Aorta (tissue), 5 donors: Measurements from ENCODE around the gene RCN1. TPM values are rescaled to one million over a fixed set of nuclear protein-coding genes. Genes with fewer than 3 reads are reported as not detected.
A peak's percentile ranks its signal among the peaks of the same experiment; 100 is the strongest.

Experiments used
- ATAC-seq: fragments of 200-7000 bp; cut with Tn5 transposase; one replicate; pipeline ENCODE4 v1.9.1; 2022; ENCODE audit warnings: moderate library complexity; ENCODE audit not compliant: low FRiP score
- DNase-seq, 2 donors: peaks; one replicate each; pipeline ENCODE4 v3.0.0-alpha.2; 2020
- H3K27ac ChIP-seq, 2 donors: one replicate each; pipeline ENCODE4 v1.5.1; 2013; ENCODE audit warnings: low read length in 2 of 2, mild to moderate bottlenecking in 2 of 2, moderate library complexity in 2 of 2, control low read depth in 1 of 2, inconsistent platforms in 1 of 2, low read depth in 1 of 2
- H3K27me3 ChIP-seq, 2 donors: one replicate each; pipeline ENCODE4 v1.6.1; 2013; ENCODE audit warnings: control low read depth in 1 of 2, low read length in 1 of 2, mild to moderate bottlenecking in 1 of 2, moderate library complexity in 1 of 2; ENCODE audit not compliant: insufficient read depth in 2 of 2, control insufficient read depth in 1 of 2
- H3K36me3 ChIP-seq, 2 donors: one replicate each; pipeline ENCODE4 v1.6.1; 2013; ENCODE audit warnings: control low read depth in 1 of 2, low read length in 1 of 2, mild to moderate bottlenecking in 1 of 2; ENCODE audit not compliant: insufficient read depth in 2 of 2, control insufficient read depth in 1 of 2
- H3K4me1 ChIP-seq, 2 donors: one replicate each; pipeline ENCODE4 v1.6.1; 2013; ENCODE audit warnings: low read length in 2 of 2, control low read depth in 1 of 2, mild to moderate bottlenecking in 1 of 2, moderate library complexity in 1 of 2; ENCODE audit not compliant: insufficient read depth in 2 of 2, control insufficient read depth in 1 of 2
- H3K4me3 ChIP-seq, 2 donors: one replicate each; pipeline ENCODE4 v1.5.1; 2013; ENCODE audit warnings: low read length in 2 of 2, control low read depth in 1 of 2, mild to moderate bottlenecking in 1 of 2
- H3K9me3 ChIP-seq: one replicate; pipeline ENCODE4 v1.6.1; 2013; ENCODE audit warnings: mild to moderate bottlenecking, low read length; ENCODE audit not compliant: control insufficient read depth
- WGBS, 2 donors: extraction: QIAGEN DNeasy Blood & Tissue Kit; methylation state at CpG; one replicate each; pipeline ENCODE4 v1.1.7; 2013; 5-methylcytosine and 5-hydroxymethylcytosine counted together
- intact Hi-C, 2 donors: fragments of 100-400 bp; cut with DNase I; formaldehyde crosslinking; loops; one replicate each; pipeline versions ENCODE4 v1.14.2 to v1.15.0; 2022
- long read RNA-seq, 2 donors: library from polyadenylated mRNA; unstranded; transcript quantifications; one replicate each; pipeline ENCODE4 v2.0.0, GENCODE V29; 2020 to 2021
- polyA plus RNA-seq, 2 donors: library from polyadenylated mRNA; stranded (reverse); fragments of 200-250 nt; gene quantifications; one replicate each; pipeline ENCODE4 v1.2.3, GENCODE V29; 2013
- total RNA-seq, 2 donors: library from RNA; stranded (reverse); fragmentation: NEBNext Ultra II Directional; extraction: Animal tissue kit (Norgen Biotek cat#: 25700); gene quantifications; one replicate each; pipeline ENCODE4 v1.2.1, GENCODE V29; 2021
- donor health status: healthy with polysubstance abuse.
- donor health status: Bipolar disorder and iron deficiency.
- donor health status: DM: no; HTN: no; CAD: no.
- donor health status: DM: no; HTN: no; CAD: no.
- donor health status: DM: yes; HTN: yes; CAD: no.

RCN1 gene
- total RNA-seq (100 to 1,000 TPM in 1 of 2 donors, 10 to 100 TPM in 1; 78.9 to 105 TPM), polyA plus RNA-seq (100 to 1,000 TPM in 1 of 2 donors, 10 to 100 TPM in 1; 55.8 to 125 TPM)
- long read RNA-seq, donor 1, transcript RCN1-201 (6 exons, 2,572 nt), result major isoform, 402 of 418 reads
- long read RNA-seq, donor 1, transcript RCN1-207 (5 exons, 2,416 nt), result minor isoform, 7 of 418 reads
- long read RNA-seq, donor 1, partial matches to known transcripts, result 4 of 418 reads
- long read RNA-seq, donor 1, other reads (novel, unspliced or antisense), result 4 of 418 reads
- long read RNA-seq, donor 2, transcript RCN1-201 (6 exons, 2,572 nt), result major isoform, 71 of 76 reads
- long read RNA-seq, donor 2, partial matches to known transcripts, result 0 of 76 reads
- long read RNA-seq, donor 2, other reads (novel, unspliced or antisense), result 2 of 76 reads

DNA sequence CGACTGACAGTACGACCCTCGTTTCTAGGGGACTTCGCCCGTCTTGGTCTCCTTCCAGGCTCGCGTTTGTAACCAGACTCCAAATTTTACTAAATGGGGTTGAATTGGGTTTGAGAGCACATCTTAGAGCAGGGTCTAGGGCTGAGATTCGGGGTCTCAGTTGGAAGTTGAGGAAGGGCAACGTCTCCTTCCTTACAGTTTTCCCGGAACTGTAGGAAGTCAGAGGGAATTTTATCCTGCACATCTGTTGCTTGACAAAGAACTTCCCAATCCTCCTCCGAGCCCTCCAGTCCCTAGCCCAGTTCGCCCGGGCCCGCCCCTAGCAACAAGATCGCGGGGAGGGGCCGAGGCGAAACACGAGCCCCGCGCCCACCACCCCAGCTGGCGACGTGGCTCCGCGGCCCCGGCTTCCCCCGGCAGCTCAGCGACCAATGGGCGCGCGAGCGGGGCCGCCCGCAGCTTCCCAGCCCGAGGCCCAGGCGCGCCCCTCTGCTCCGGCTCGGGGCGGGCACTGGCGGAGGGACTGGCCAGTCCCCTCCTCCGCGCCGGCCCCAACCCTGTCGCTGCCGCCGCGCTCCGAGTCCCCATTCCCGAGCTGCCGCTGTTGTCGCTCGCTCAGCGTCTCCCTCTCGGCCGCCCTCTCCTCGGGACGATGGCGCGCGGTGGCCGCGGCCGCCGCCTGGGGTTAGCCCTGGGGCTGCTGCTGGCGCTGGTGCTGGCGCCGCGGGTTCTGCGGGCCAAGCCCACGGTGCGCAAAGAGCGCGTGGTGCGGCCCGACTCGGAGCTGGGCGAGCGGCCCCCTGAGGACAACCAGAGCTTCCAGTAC, at the start of gene RCN1:
Gene RCN1 (plus strand): TSS at position 530 of the 826 bp plus-strand sequence. CDS start 123 bp downstream, at position 653.
- Histone ChIP-seq H3K4me3 (peak within 1 kb of the TSS; percentile 64 to 82), H3K4me1 (peaks cover 0 to 5% of the 10 kb centered on the region in 2 donors), H3K36me3 (no peaks in the 10 kb centered on the region), H3K27me3 (no peaks in the 10 kb centered on the region), H3K9me3 (peaks cover 1% of the 10 kb centered on the region), H3K27ac (peak within 1 kb of the TSS in 1 of 2 donors; percentile 69)
- peak; percentile 80 to 88 for DNase-seq
- 4 to 6% methylated on average over 45 to 79 of the region's 79 CpGs for WGBS, 2 donors
- ATAC-seq, result peak; percentile 86
- intact Hi-C loops, result no loop called here

DNA sequence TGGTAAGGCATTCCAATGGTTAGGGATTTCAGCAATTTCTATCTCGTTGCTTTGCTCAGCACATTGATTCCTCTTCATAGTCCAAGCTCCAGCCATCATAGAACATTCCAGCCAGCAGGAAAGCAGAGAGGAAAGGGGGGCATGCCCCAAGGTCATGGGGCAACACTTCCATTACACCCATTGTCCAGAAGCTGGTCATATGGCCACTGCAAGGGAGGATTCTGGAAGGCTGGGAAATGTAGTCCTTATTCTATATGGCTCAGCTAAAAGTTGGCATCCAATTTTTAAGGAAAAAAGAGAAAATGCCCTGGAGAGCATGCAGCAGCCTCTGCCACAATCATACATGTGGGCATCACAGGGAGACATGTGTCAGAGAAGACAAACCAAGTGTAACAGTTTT, 47.1 kb upstream of the RCN1 start:
- Histone ChIP-seq H3K27me3 (peaks cover 0 to 3% of the 10 kb centered on the region in 2 donors), H3K36me3 (no peaks in the 10 kb centered on the region), H3K4me1 (no peaks in the 10 kb centered on the region), H3K27ac (no peak overlapping the region), H3K9me3 (no peaks in the 10 kb centered on the region), H3K4me3 (no peak overlapping the region)
- no peak for DNase-seq
- 79 to 81% methylated on average over 1 of the region's 1 CpG for WGBS, 2 donors
- intact Hi-C loops, result no loop called here
- ATAC-seq, result no peak

DNA sequence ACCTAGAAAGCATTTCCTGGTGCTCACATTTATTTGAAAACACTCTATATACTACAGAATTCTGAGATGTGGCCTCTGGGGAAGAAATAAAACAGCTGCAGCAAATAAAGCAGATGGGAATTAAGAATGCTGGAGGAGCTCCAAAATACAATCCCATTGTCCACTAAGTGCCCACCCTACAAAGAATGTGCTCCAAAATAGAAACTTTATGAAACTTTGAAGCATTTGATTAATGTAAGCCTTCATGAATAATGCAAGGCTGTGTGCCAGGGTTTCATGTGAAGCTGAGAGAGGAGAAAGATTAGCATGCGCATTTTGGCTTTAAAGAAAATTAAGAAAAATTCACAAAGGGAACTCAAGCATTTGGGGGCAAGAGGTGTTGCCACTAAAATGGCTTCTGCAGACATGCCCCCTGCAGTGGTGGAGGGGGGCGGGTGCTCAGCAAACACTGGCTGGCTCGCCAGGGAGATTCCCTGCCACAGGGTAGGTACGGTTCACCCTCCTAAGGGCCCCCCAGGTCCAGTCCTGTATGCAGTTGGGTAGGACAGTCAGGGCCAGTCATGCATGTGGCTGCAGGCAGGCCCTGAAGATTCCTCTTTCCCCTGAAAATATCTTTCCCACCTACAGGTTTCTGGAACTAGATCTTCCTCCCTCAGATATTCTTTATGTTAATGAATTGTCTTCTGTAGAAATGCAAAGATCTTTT, 46.6 kb upstream of the RCN1 start:
- Histone ChIP-seq H3K27me3 (peaks cover 0 to 2% of the 10 kb centered on the region in 2 donors), H3K4me1 (no peaks in the 10 kb centered on the region), H3K4me3 (no peak overlapping the region), H3K27ac (no peak overlapping the region), H3K9me3 (no peaks in the 10 kb centered on the region), H3K36me3 (no peaks in the 10 kb centered on the region)
- intact Hi-C loops, result no loop called here
- ATAC-seq, result no peak
- 34 to 46% methylated on average over 4 of the region's 4 CpGs for WGBS, 2 donors
- no peak for DNase-seq

DNA sequence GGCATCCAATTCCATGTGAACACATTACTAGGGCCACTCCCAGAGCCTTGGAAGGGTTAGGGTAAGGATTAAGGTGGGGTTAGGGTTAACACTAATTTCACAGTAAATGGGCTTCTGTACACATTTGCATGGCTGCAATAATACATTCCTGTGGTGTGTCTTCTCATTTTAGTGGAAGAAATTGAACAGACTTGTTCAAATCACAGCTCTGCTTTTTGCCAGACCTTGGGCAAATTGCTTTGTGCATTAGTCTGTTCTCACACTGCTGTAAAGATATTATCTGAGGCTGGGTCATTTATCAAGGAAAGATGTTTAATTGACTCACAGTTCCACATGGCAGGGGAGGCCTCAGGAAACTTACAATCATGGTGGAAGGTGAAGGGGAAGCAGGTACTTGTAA, 45.4 kb upstream of the RCN1 start:
- no peaks in the 10 kb centered on the region for H3K4me1 ChIP-seq
- H3K27me3 ChIP-seq, result peaks cover 0 to 2% of the 10 kb centered on the region in 2 donors
- DNase-seq (no peak), ATAC-seq (no peak)
- H3K4me3 ChIP-seq, result no peak overlapping the region
- intact Hi-C loops, result no loop called here
- no peaks in the 10 kb centered on the region for H3K36me3 ChIP-seq
- H3K9me3 ChIP-seq, result no peaks in the 10 kb centered on the region
- no peak overlapping the region for H3K27ac ChIP-seq

DNA sequence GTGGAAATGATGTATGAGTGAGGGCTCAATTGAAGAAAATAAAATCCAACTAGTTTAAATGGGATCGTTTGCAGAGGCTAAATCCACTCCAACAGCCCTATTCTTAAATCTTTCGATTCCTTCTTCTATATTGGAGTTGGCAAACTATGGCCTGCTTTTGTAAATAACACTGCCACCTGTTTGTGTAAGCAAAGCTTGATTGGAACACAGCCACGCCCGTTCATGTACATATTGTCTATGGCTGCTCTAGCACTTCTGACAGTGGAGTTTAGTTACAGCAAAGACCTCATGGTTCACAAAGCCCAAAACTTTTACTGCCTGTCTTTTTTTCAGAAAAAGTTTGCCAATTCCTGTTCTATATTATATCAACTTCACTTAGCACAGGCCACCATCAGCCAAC, 40.6 kb upstream of the RCN1 start:
- intact Hi-C loops, result loop anchor here in 1 of 2 donors (1.0 kb wide), 1 partner anchor 126 kb away; no protein-coding TSS in a partner anchor

DNA sequence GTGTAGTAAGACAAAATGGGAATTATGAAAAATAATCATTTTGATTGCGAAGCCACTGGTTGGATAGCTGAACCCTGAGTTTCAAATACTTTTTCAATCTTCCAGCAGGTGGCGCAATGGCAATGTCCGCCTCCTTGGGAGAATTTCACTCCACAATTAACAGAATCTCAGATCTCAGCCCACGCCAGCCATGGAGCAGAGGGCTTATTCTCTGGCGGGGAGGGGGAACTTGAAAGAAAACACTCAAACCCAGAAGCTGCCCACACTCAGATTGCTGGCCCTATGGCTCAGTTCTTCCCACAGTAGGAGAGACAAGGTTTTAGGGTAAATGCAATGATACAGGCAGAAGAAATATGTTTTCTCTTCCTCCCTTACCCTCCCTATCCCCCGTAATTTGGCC, 38.7 kb upstream of the RCN1 start:
- ATAC-seq (no peak), DNase-seq (peak; percentile 54 to 76)
- intact Hi-C loops, result loop anchor here in 1 of 2 donors (1.0 kb wide), 1 partner anchor 121 kb away; no protein-coding TSS in a partner anchor
- Histone ChIP-seq H3K9me3 (no peaks in the 10 kb centered on the region), H3K27ac (no peak overlapping the region), H3K4me1 (no peaks in the 10 kb centered on the region), H3K27me3 (no peaks in the 10 kb centered on the region), H3K4me3 (no peak overlapping the region), H3K36me3 (no peaks in the 10 kb centered on the region)
- 18 to 22% methylated on average over 6 of the region's 6 CpGs for WGBS, 2 donors

More for the DNA sequence above, 40.6 kb upstream of the RCN1 start:
- WGBS, 2 donors, result 72 to 79% methylated on average over 4 of the region's 4 CpGs
- no peak for DNase-seq
- H3K4me1 ChIP-seq, result no peaks in the 10 kb centered on the region
- H3K36me3 ChIP-seq, result no peaks in the 10 kb centered on the region
- H3K4me3 ChIP-seq, result no peak overlapping the region
- no peaks in the 10 kb centered on the region for H3K9me3 ChIP-seq
- H3K27me3 ChIP-seq, result no peaks in the 10 kb centered on the region
- no peak for ATAC-seq
- H3K27ac ChIP-seq, result no peak overlapping the region

DNA sequence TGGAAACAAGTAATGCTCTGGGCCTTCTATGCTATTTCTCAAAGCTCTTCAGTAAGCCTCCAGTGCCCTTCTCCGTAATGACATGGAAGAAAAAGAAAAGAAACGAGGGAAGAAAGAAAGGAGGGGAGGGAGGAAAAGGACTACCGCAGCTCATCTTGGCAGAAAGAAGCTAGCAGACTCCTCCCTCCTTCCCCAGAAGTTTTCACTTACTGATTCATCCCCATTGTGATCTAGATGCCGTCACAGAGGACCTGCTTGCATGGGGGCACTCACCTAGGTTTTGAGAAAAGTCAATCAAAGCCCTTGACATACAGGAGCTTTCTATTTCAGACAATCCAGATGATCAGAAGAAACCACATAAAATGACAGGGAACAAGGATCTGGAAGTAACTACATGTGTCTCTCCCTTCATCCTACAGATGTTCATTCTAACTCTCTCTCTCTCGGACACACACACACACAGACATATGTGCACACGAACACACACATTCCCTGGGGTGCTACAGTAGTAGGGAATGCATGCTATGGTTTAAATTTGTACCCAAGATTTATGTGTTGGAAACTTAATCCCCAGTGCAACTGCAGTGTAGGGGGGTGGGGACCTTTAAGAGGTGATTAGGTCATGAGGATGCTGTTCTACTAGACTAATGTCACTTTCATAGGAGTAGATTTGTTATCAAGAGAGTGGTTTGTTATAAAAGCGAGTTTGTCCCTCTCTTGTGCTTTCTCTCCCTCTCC, 37.6 kb upstream of the RCN1 start:
- Histone ChIP-seq H3K4me3 (no peak overlapping the region), H3K9me3 (no peaks in the 10 kb centered on the region), H3K36me3 (no peaks in the 10 kb centered on the region), H3K27ac (no peak overlapping the region), H3K27me3 (no peaks in the 10 kb centered on the region), H3K4me1 (no peaks in the 10 kb centered on the region)
- ATAC-seq, result no peak
- no peak for DNase-seq
- WGBS, 2 donors, result 78 to 84% methylated on average over 7 of the region's 7 CpGs
- intact Hi-C loops, result no loop called here

DNA sequence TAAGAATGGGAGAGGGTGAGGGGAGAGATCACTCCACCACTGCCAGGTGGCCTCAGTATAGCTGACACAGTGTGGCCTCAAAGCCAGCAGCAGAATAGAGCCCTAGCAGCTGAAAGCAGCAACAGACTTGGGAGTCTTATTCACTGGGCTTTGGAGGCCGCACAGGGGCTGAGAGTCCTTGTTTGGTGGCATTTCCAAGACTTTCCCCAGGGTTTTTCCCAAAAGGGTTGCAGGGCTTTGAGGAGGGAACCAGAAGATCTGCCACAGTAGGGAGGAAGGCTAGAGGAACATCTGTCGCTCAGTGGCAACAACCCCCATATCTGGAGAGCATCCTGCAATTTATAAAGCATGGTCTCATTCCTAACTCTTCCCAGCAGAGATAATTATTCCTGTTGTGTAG, 35.0 kb upstream of the RCN1 start:
- no peak overlapping the region for H3K27ac ChIP-seq
- intact Hi-C loops, result no loop called here
- ATAC-seq, result no peak

More for the DNA sequence above, 35.0 kb upstream of the RCN1 start:
- Histone ChIP-seq H3K4me1 (no peaks in the 10 kb centered on the region), H3K27me3 (no peaks in the 10 kb centered on the region), H3K9me3 (no peaks in the 10 kb centered on the region), H3K36me3 (no peaks in the 10 kb centered on the region), H3K4me3 (no peak overlapping the region)
- no peak for DNase-seq
- 96% methylated on average over 2 of the region's 2 CpGs for WGBS, 2 donors
